NCI-H748 (cell line): ENCODE results near the gene RAD51.
"Not testable (repeated sequence)": the region's sequence is repeated elsewhere in the genome, so short reads cannot be mapped to it uniquely, and the experiment has no call there.

Experiments used
- DNase-seq: peaks from one replicate; lab custom pipeline; 2025; ENCODE audit not compliant: unreplicated experiment; lab: John Stamatoyannopoulos, UW

Gene RAD51

GRCh38 chr15:40694688-40695468 lies at the start of gene RAD51:
Gene RAD51 (plus strand): TSS chr15:40695174. CDS start chr15:40698759, 3,585 bp downstream.
- peak; percentile 92 for DNase-seq

GRCh38 chr15:40647523-40647922 lies 47.5 kb upstream of the RAD51 start:
- no peak for DNase-seq

GRCh38 chr15:40650479-40650878 lies 44.5 kb upstream of the RAD51 start:
- DNase-seq, result no peak

- DNase-seq, result no peak
These were observed 34.3 kb upstream of the RAD51 start for GRCh38 chr15:40660686-40661085.

GRCh38 chr15:40664909-40665308 lies 30.1 kb upstream of the RAD51 start:
- no peak for DNase-seq

GRCh38 chr15:40676290-40676689 lies 18.7 kb upstream of the RAD51 start:
- DNase-seq, result not testable (repeated sequence)

GRCh38 chr15:40676906-40677305 lies 18.1 kb upstream of the RAD51 start:
- not testable (repeated sequence) for DNase-seq

- DNase-seq, result no peak
These were observed 14.8 kb upstream of the RAD51 start for GRCh38 chr15:40680151-40680550.

GRCh38 chr15:40680959-40681358 lies 14.0 kb upstream of the RAD51 start:
- not testable (repeated sequence) for DNase-seq

GRCh38 chr15:40684381-40684780 lies 10.6 kb upstream of the RAD51 start:
- DNase-seq, result no peak

- DNase-seq, result no peak
These were observed 9.6 kb upstream of the RAD51 start for GRCh38 chr15:40685376-40685775.

GRCh38 chr15:40688932-40689799 lies 5.8 kb upstream of the RAD51 start:
- no peak for DNase-seq

- DNase-seq, result no peak
These were observed 3.2 kb upstream of the RAD51 start for GRCh38 chr15:40691737-40692136.

- DNase-seq, result no peak
These were observed 878 bp upstream of the RAD51 start for GRCh38 chr15:40693904-40694687.

- DNase-seq, result no peak
These were observed 506 bp downstream of the RAD51 start for GRCh38 chr15:40695469-40695890.

GRCh38 chr15:40696228-40696627 lies 1.3 kb downstream of the RAD51 start:
- no peak for DNase-seq

GRCh38 chr15:40697916-40698315 lies 2.9 kb downstream of the RAD51 start:
- DNase-seq, result no peak

- no peak for DNase-seq
These were observed 7.1 kb downstream of the RAD51 start for GRCh38 chr15:40702077-40702476.

GRCh38 chr15:40706121-40706520 lies 11.1 kb downstream of the RAD51 start:
- no peak for DNase-seq

GRCh38 chr15:40714144-40714543 lies 19.2 kb downstream of the RAD51 start:
- no peak for DNase-seq

GRCh38 chr15:40716165-40716564 lies 21.2 kb downstream of the RAD51 start:
- no peak for DNase-seq
